Endothelial cell of umbilical vein (primary cell): ENCODE data around the gene RNASE9. TPM values are rescaled to one million over a fixed set of nuclear protein-coding genes. Genes with fewer than 3 reads are reported as not detected.

Experiments
- BruUV-seq: library from RNA; stranded (reverse); fragments of 400-500 nt; replicated peaks from 2 replicates; lab custom pipeline; 2021; lab: Mats Ljungman, UMichigan
- CTCF ChIA-PET: fragments of 300-600, 350-600 bp; sonication (Branson Sonifier 250); formaldehyde crosslinking; loops from one replicate; lab custom pipeline; 2021; ENCODE audit warnings: antibody characterized with exemption, inconsistent platforms; lab: Charles Lee
- POLR2A ChIA-PET: fragments of 300-600, 350-600 bp; sonication (Branson Sonifier 250); formaldehyde crosslinking; loops from one replicate; lab custom pipeline; 2021; ENCODE audit warnings: antibody characterized with exemption, inconsistent platforms; lab: Charles Lee
- DNase-seq: peaks from one replicate; pipeline ENCODE4 v3.0.0-alpha.2; 2011; ENCODE audit warnings: low read depth, low spot score
- FAIRE-seq: peaks from 2 replicates; lab custom pipeline; 2011; peaks lifted over from hg19 to GRCh38; lab: Jason Lieb, UNC
- H2AFZ ChIP-seq: 2 replicates; pipeline ENCODE4 v1.6.0; 2012; ENCODE audit warnings: low read depth, low read length, control low read depth, inconsistent platforms
- H3K27ac ChIP-seq: 2 replicates; pipeline ENCODE4 v1.5.1; 2011; ENCODE audit warnings: low read depth, mild to moderate bottlenecking, control low read depth, low read length, moderate library complexity; ENCODE audit not compliant: insufficient read depth
- H3K27me3 ChIP-seq, 2 experiments: 2 replicates each; pipeline versions ENCODE4 v1.6.0 to v1.6.1; 2011; ENCODE audit warnings: low read length in 2 of 2, mixed read lengths in 1 of 2; ENCODE audit not compliant: control insufficient read depth in 2 of 2, insufficient read depth in 2 of 2
- H3K36me3 ChIP-seq, 2 experiments: 2 replicates in 1 of 2; 3 replicates in 1 of 2; pipeline ENCODE4 v1.5.1; 2011; ENCODE audit warnings: low read length in 2 of 2, mild to moderate bottlenecking in 1 of 2, moderate library complexity in 1 of 2; ENCODE audit not compliant: control insufficient read depth in 2 of 2, insufficient read depth in 2 of 2; ENCODE audit errors: extremely low read depth in 1 of 2
- H3K4me1 ChIP-seq: 3 replicates; pipeline ENCODE4 v1.5.1; 2011; ENCODE audit warnings: mild to moderate bottlenecking, low read length; ENCODE audit not compliant: control insufficient read depth, insufficient read depth; ENCODE audit errors: extremely low read depth
- H3K4me2 ChIP-seq: 2 replicates; pipeline ENCODE4 v1.6.1; 2011; ENCODE audit warnings: low read length, control low read depth, mixed read lengths; ENCODE audit not compliant: insufficient read depth
- H3K4me3 ChIP-seq, 3 experiments: fragments of 200-600 bp in 1 of 3; sonication (generic), shearing (Covaris generic) in 1 of 3; replicated peaks in 1 of 3; 2 replicates each; pipeline ENCODE4 v1.5.1; 2011 to 2016; ENCODE audit warnings: control low read depth in 3 of 3, low read length in 3 of 3, mild to moderate bottlenecking in 2 of 3, inconsistent platforms in 1 of 3, low read depth in 1 of 3, moderate library complexity in 1 of 3; ENCODE audit not compliant: insufficient read depth in 1 of 3
- H3K79me2 ChIP-seq: 2 replicates; pipeline ENCODE4 v1.6.0; 2012; ENCODE audit warnings: low read length, inconsistent platforms; ENCODE audit not compliant: control insufficient read depth, insufficient read depth
- H3K9ac ChIP-seq: replicated peaks from 2 replicates; pipeline ENCODE3; 2011; ENCODE audit warnings: low read length, control low read depth; ENCODE audit not compliant: insufficient read depth; ENCODE audit errors: extremely low read depth
- H3K9me1 ChIP-seq: replicated peaks from 3 replicates; pipeline ENCODE4 v1.6.0; 2011; ENCODE audit warnings: mild to moderate bottlenecking, low read length; ENCODE audit not compliant: control insufficient read depth, insufficient read depth; ENCODE audit errors: extremely low read depth
- H3K9me3 ChIP-seq: replicated peaks from 2 replicates; pipeline ENCODE4 v1.5.1; 2012; ENCODE audit warnings: low read length, inconsistent platforms; ENCODE audit not compliant: control insufficient read depth, insufficient read depth
- H4K20me1 ChIP-seq: replicated peaks from 2 replicates; pipeline ENCODE3; 2011; ENCODE audit warnings: mild to moderate bottlenecking, low read length; ENCODE audit not compliant: control insufficient read depth, insufficient read depth; ENCODE audit errors: extremely low read depth
- EZH2 ChIP-seq: IDR thresholded peaks from 2 replicates; pipeline ENCODE4 v1.6.1; 2012; ENCODE audit warnings: borderline replicate concordance, low read depth, mild to moderate bottlenecking, moderate library complexity, low read length, inconsistent platforms; ENCODE audit not compliant: severe bottlenecking
- FOS ChIP-seq: IDR thresholded peaks from 2 replicates; pipeline ENCODE4 v1.6.1; 2011; ENCODE audit warnings: mild to moderate bottlenecking, low read length, moderate library complexity, borderline replicate concordance; ENCODE audit not compliant: insufficient read depth
- GATA2 ChIP-seq: IDR thresholded peaks from 2 replicates; pipeline ENCODE4 v1.7.0; 2011; ENCODE audit warnings: low read depth, mild to moderate bottlenecking, moderate library complexity, mixed read lengths, low read length; ENCODE audit not compliant: insufficient read length, insufficient read depth
- JUN ChIP-seq: IDR thresholded peaks from 2 replicates; pipeline ENCODE4 v1.6.1; 2011; ENCODE audit warnings: borderline replicate concordance, low read depth; ENCODE audit not compliant: insufficient read length, insufficient read depth
- MYC ChIP-seq: IDR thresholded peaks from one replicate; pipeline ENCODE4 v1.6.1; 2011; ENCODE audit warnings: mild to moderate bottlenecking, low read depth, low read length
- POLR2A ChIP-seq: IDR thresholded peaks from 2 replicates; pipeline ENCODE4 v1.6.1; 2012; ENCODE audit warnings: low read depth, mild to moderate bottlenecking, control low read depth, low read length
- POLR2AphosphoS5 ChIP-seq: IDR thresholded peaks from 2 replicates; pipeline ENCODE4 v1.6.1; 2012; ENCODE audit warnings: low read depth, mild to moderate bottlenecking, control low read depth, low read length, moderate library complexity; ENCODE audit not compliant: insufficient read depth
- dilution Hi-C: fragments of 300-500 bp; cut with MboI; formaldehyde crosslinking; loops from one replicate; pipeline ENCODE4 v1.15.0; 2019; ENCODE audit warnings: low sequenced_read_pairs; ENCODE audit not compliant: extremely low pct_ligation_motif_present
- intact Hi-C: fragments of 100-400 bp; cut with micrococcal nuclease; formaldehyde crosslinking; loops from one replicate; pipeline ENCODE4 v1.10.0; 2022
- polyA plus RNA-seq, 4 experiments: library from polyadenylated mRNA; depleted of rRNA in 3 of 4; stranded (reverse) in 3 of 4; unstranded in 1 of 4; fragments of >200 nt; gene quantifications; 2 replicates each; pipeline versions ENCODE4 v1.2.1 to v1.2.3, GENCODE V29; 2011 to 2012; ENCODE audit warnings: missing spikeins in 1 of 4
- total RNA-seq: library from RNA; stranded (reverse); gene quantifications from 2 replicates; pipeline ENCODE4 v1.2.3, GENCODE V29; 2021
- TF ChIP-seq, protein P1 (sequence below), 2 donors: IDR thresholded peaks; 1 replicate in 1 of 2; 2 replicates in 1 of 2; pipeline ENCODE4 v1.5.1; 2011; ENCODE audit warnings: low read length in 2 of 2, mild to moderate bottlenecking in 2 of 2, moderate library complexity in 2 of 2, control low read depth in 1 of 2, inconsistent platforms in 1 of 2, low read depth in 1 of 2; ENCODE audit not compliant: insufficient read depth in 1 of 2; ENCODE audit errors: extremely low read depth in 1 of 2
- TF ChIP-seq, protein P2 (sequence below): IDR thresholded peaks from 2 replicates; pipeline ENCODE4 v1.6.1; 2011; ENCODE audit not compliant: insufficient read depth, insufficient read length

RNASE9 gene
- total and polyA plus RNA-seq, 2 donors (not counting 3 experiments of a cell fraction or from before 2014, with no cell fraction given) = not detected

DNA sequence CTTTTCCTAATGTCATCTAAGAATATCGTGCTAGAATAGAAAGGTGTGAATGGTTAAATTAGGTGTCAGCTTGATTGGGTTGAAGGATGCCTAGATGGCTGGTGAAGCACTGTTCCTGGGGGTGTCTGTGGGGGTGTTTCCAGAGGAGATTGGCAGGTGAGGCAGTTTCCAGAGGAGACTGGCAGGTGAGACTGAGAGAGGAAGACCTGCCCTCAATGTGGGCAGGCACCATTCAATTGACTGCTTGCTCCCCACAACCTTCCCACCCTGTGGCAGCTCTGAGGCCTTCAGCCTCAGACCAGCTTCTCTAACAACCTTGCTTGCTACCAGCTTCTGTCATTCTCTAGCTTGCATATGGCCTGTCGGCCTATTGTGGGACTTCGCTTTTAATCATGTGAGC is 9.2 kb downstream of the RNASE9 start:
- Histone ChIP-seq H3K27ac (no peak overlapping the region), H2AFZ (no peak overlapping the region), H3K4me3 (no peak overlapping the region), H3K79me2 (no peaks in the 10 kb centered on the region), H3K9me1 (no peaks in the 10 kb centered on the region), H3K9me3 (no peaks in the 10 kb centered on the region), H3K4me1 (no peaks in the 10 kb centered on the region), H3K9ac (no peak overlapping the region), H3K36me3 (no peaks in the 10 kb centered on the region), H3K4me2 (no peak overlapping the region), H3K27me3 (peaks cover 2 to 4% of the 10 kb centered on the region in 2 experiments), H4K20me1 (no peaks in the 10 kb centered on the region)
- BruUV-seq = no TSS peak
- intact Hi-C loops = no loop called here
- dilution Hi-C loops = no loop called here
- FAIRE-seq = no peak
- DNase-seq = no peak
- TF ChIP-seq GATA2 = no peak
- TF ChIP-seq, protein P1, sequence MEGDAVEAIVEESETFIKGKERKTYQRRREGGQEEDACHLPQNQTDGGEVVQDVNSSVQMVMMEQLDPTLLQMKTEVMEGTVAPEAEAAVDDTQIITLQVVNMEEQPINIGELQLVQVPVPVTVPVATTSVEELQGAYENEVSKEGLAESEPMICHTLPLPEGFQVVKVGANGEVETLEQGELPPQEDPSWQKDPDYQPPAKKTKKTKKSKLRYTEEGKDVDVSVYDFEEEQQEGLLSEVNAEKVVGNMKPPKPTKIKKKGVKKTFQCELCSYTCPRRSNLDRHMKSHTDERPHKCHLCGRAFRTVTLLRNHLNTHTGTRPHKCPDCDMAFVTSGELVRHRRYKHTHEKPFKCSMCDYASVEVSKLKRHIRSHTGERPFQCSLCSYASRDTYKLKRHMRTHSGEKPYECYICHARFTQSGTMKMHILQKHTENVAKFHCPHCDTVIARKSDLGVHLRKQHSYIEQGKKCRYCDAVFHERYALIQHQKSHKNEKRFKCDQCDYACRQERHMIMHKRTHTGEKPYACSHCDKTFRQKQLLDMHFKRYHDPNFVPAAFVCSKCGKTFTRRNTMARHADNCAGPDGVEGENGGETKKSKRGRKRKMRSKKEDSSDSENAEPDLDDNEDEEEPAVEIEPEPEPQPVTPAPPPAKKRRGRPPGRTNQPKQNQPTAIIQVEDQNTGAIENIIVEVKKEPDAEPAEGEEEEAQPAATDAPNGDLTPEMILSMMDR (IDR thresholded peaks at IDR 0.05; ENCODE audit: extremely low read depth in 1 of 2, insufficient read depth in 1 of 2, low read depth in 1 of 2, low read length in 2 of 2) = no peak
- no peak for TF ChIP-seq EZH2
- TF ChIP-seq JUN = no peak
- no peak for TF ChIP-seq POLR2A
- TF ChIP-seq FOS = no peak
- TF ChIP-seq MYC = no peak
- no peak for TF ChIP-seq POLR2AphosphoS5
- TF ChIP-seq, protein P2, sequence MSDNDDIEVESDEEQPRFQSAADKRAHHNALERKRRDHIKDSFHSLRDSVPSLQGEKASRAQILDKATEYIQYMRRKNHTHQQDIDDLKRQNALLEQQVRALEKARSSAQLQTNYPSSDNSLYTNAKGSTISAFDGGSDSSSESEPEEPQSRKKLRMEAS = no peak
- ChIA-PET CTCF (no interaction called here), POLR2A (no interaction called here)
